Stimulated activated CD8-positive, alpha-beta memory T cell treated with anti-CD3 and anti-CD28 coated beads, Interleukin-2, amount 100 ng/mL, for 1 hour (primary cell): Measurements from ENCODE around the gene NUTM2D.
"Not testable (repeated sequence)": the region's sequence is repeated elsewhere in the genome, so short reads cannot be mapped to it uniquely, and the experiment has no call there.

ENCODE experiments used
- DNase-seq, 2 donors: peaks; one replicate each; pipeline ENCODE4 v3.0.0-alpha.2; 2020; ENCODE audit warnings: low read depth in 2 of 2

Gene NUTM2D

GRCh38 chr10:87357444-87357843 lies at the start of gene NUTM2D:
TSS of gene NUTM2D (plus strand) at chr10:87357744. CDS start at chr10:87358266, 522 bp downstream.
- DNase-seq: not testable (repeated sequence)

GRCh38 chr10:87308702-87309101 lies 48.8 kb upstream of the NUTM2D start:
- not testable (repeated sequence) for DNase-seq

DNA sequence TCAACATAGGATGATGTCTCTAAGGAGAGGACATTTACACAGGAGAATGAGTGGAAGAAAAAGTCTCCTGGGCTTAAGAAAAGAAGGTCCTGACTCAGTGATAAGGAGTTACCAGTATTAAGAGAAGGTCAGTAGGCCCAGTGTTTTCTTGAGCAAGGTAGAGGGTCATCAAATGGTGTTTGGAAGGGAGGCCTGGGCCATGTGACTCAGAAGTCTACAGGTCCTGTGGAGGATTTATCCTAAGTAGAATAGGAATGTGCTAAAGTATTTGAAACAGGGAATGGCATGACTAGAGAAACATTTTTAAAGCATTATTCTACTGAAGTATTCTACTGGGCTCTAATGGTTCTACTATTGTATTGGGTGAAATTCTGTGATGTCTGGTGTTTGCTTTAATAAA lies 47.9 kb upstream of the NUTM2D start:
- not testable (repeated sequence) for DNase-seq

- DNase-seq: not testable (repeated sequence)
Measured at GRCh38 chr10:87311521-87311920, 46.0 kb upstream of the NUTM2D start.

DNA sequence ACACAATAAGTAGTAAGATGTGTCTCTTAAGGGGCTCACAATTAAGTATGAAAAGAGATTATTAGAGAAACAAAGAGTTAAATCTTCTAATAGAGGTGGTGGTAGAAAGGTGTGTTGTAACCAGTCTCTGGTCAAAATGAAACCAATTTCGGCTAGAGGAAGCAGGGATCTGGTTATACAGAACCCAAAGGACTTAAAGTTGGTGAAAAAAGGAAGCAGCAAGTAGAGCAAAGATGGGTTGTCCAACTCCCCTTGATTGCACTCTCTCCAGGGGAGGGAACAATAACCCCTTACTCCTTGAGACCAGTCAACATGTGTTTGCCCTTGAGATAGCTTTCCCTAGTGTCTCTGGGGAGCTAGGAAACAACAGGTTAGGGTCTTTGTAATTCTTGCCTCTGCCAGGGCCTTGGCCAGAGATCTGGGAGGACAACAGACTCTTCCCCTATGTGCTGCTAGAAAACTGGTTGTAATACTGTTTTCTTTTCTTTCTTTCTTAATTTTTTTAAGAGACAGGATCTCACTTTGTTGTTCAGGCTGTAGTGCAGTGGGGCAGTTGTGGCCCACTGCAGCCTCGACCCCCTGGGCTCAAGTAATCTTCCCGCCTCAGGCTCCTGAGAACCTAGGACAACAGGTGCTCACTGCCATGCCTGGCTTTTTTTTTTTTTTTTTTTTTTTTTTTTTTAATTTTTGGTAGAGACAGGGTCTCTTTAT lies 43.7 kb upstream of the NUTM2D start:
- DNase-seq: not testable (repeated sequence)

GRCh38 chr10:87314360-87314973 lies 43.1 kb upstream of the NUTM2D start:
- not testable (repeated sequence) for DNase-seq

- not testable (repeated sequence) for DNase-seq
Measured at GRCh38 chr10:87321505-87321904, 36.0 kb upstream of the NUTM2D start.

- DNase-seq: not testable (repeated sequence)
Measured at GRCh38 chr10:87324559-87324958, 33.0 kb upstream of the NUTM2D start.

DNA sequence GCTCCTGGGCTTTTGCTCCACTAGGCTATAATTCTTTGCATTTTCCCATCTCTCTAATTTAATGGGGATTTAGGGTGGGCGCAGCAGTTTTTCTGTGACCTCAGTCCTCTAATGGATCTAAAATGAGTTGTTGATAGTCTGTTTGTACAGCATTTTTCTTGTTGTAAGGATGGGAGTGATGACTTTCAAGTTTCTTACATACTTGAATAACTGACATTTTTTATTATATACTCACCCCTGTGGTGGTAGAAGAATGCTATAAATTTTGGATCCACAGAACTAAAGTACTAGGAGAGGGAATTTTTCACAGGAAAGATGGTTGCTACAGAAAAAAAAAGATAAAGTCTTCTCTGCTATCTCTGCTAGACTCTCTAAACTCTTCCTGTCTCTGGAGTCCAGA lies 29.6 kb upstream of the NUTM2D start:
- not testable (repeated sequence) for DNase-seq

- DNase-seq: not testable (repeated sequence)
Measured at GRCh38 chr10:87329131-87329530, 28.4 kb upstream of the NUTM2D start.

GRCh38 chr10:87332687-87333086 lies 24.9 kb upstream of the NUTM2D start:
- not testable (repeated sequence) for DNase-seq

DNA sequence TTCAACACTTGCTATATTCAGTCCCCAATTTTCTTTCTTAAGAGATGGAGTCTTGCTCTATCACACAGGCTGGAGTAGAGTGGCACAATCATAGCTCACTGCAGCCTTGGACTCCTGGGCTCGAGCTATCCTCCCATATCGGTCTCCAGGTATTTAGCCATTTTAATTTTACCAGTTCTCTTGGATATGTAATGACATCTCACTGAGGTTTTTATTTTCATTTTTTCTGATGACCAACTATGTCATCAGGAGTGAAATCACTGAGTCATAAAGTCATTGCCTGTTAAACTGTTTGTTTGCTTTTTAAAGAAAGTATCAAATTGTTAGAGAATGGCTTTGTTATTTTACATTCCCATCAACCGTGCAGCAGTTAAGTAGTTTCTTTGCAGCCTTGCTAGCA lies 17.1 kb upstream of the NUTM2D start:
- DNase-seq: not testable (repeated sequence)

GRCh38 chr10:87341546-87342142 lies 15.9 kb upstream of the NUTM2D start:
- not testable (repeated sequence) for DNase-seq

DNA sequence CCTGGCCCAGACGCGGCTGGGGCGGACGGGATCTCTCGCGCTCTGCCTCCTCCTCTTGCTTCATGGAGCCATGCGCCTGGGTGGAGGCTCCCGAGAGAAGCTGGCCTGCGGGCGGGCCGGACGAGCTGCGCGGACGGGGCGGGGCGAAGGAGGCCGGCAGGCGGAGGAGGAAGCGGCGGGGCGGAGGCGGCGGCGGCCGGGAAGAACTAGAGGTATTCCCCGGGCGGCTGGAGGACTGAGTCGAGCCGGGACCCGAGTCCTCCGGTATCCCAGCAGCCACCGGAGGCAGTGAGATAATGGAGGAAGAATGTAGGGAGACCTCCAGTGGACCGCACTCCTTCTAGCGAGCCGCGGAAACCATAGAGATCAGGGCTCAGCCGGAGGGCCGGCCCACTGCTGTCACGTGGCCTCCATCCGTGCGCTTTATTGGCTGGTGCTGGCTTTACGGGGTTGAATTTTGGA lies 15.3 kb upstream of the NUTM2D start:
- peak; percentile 63 to 64 for DNase-seq

DNA sequence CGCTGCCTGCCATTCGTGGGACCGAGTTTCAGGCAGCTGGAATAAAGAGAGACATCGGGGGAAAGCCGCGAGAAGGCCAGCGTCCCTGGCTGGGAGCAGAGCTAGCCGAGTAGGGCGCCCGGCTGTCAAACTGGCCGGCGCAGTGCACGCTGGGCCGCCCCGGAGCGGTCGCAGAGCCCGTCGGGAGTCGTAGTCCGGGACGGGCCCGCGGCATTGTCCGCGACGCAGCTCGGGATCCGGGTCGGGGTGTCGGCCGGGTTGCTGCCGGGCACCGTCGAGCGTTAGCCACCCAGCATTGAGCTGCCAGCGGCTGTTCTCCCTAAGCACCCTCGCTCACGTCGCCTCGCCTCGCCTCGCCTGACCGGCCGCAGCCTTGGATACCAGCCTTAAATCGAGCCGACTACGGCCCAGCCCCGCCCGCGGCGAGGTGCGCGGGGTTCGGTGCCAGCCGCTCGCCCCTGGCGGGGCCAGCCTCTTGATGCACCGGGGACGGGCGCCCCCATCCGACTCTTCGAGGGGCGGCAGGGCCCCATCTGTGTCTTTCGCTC lies 14.8 kb upstream of the NUTM2D start:
- peak; percentile 62 to 73 for DNase-seq

GRCh38 chr10:87345743-87346142 lies 11.8 kb upstream of the NUTM2D start:
- DNase-seq: not testable (repeated sequence)

DNA sequence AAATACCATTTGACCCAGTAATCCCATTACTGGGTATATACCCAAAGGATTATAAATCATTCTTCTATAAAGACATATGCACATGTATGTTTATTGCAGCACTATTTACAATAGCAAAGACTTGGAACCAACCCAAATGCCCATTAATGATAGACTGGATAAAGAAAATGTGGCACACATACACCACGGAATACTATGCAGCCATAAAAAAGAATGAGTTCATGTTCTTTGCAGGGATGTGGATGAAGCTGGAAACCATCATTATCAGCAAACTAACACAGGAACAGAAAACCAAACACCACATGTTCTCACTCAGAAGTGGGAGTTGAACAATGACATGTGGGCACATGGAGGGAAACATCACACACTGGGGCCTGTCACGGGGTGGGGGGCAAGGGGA lies 7.4 kb upstream of the NUTM2D start:
- DNase-seq: not testable (repeated sequence)

DNA sequence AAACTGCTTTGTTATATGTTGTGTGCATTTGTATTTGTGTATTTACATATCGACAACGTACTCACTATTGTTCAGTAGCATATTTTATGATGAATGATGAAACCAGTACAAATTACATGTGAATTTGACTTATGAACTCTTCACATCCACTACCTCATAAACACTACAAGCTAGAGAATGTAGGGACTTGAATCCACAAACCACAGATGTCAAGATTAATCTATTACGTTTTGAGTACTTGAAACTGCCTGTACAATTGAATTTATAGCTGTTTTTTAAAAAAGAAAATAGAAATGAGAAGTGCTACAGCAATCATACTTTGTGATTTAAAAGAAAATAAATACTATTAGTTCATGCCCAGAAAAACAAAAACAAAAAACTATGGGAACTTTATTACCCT lies 4.7 kb upstream of the NUTM2D start:
- DNase-seq: not testable (repeated sequence)

DNA sequence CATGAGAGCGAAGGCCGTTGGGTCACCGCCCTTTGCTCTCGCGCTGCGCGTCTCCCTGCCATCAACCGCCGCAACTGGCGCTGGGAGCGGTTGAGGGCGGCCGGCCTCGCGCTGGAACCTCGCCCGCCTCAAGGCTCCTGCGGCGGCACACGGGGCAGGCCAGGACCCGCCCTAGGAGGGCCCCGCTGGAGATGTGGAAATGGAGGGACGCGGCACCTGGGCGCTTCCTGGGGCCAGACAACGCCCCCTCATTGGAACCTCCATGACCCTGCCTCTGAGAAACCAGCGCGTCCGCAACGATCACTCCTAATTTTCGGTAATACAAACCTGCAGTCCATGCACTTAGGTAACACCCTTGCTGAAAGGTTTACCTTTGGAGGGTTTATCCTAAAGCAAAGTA lies 2.4 kb upstream of the NUTM2D start:
- not testable (repeated sequence) for DNase-seq

- not testable (repeated sequence) for DNase-seq
Measured at GRCh38 chr10:87358159-87358558, 615 bp downstream of the NUTM2D start.

DNA sequence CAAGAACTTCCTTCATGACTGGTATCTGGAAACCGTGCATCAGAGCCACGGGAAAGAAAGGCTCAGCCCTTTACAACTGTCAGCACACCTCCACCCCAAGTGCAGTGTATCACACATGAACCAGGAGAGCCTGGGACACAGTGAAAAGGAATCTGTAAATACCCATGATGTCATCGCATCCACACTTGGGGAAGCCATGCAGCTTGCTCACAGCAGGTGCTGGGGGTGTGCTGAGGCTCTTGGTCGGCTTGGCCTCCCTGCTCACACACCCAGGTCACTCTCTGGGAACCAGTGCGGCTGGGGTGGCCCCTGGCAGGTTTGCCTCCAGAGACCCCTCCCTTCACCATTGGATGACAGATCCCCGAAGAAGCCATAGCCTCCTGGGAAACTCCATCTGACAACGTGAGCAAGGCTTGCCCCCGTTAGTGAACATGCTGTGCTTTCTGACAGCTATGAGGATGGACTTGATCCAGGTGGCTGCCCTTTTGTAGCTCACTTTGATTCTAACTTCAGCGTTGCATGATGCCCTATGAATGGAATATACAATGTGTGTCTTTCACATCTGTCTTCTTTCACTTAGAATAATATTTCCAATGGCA lies 12.1 kb downstream of the NUTM2D start:
- DNase-seq: not testable (repeated sequence)

- DNase-seq: not testable (repeated sequence)
Measured at GRCh38 chr10:87374091-87374490, 16.5 kb downstream of the NUTM2D start.
